Activated naive CD4-positive, alpha-beta T cell treated with anti-CD3 and anti-CD28 coated beads, Interleukin-2, amount 50 U/mL, for 24 hours (primary cell): ENCODE results near the gene HEBP2.
"Not testable (repeated sequence)": the region's sequence is repeated elsewhere in the genome, so short reads cannot be mapped to it uniquely, and the experiment has no call there.

Source experiments
- H3K27ac Mint-ChIP-seq: one replicate; pipeline ENCODE4 v1.8.0; 2021; ENCODE audit warnings: mild to moderate bottlenecking, mixed read lengths
- H3K27me3 Mint-ChIP-seq: one replicate; pipeline ENCODE4 v1.8.0; 2021; ENCODE audit warnings: mixed read lengths
- H3K36me3 Mint-ChIP-seq: one replicate; pipeline ENCODE4 v1.8.0; 2021; ENCODE audit warnings: mixed read lengths
- H3K4me1 Mint-ChIP-seq: one replicate; pipeline ENCODE4 v1.8.0; 2021; ENCODE audit warnings: mixed read lengths
- H3K4me3 Mint-ChIP-seq: one replicate; pipeline ENCODE4 v1.8.0; 2021; ENCODE audit warnings: mild to moderate bottlenecking, mixed read lengths
- H3K9me3 Mint-ChIP-seq: one replicate; pipeline ENCODE4 v1.8.0; 2021; ENCODE audit warnings: mixed read lengths

Gene HEBP2

GRCh38 chr6:138410972-138411880 is 7.2 kb downstream of the HEBP2 start:
- no peaks in the 10 kb centered on the region for H3K27me3 Mint-ChIP-seq
- H3K36me3 Mint-ChIP-seq, result peaks cover 26% of the 10 kb centered on the region
- peaks cover 24% of the 10 kb centered on the region for H3K4me1 Mint-ChIP-seq
- no peak overlapping the region for H3K4me3 Mint-ChIP-seq
- H3K9me3 Mint-ChIP-seq, result no peaks in the 10 kb centered on the region
- peak overlapping the region; percentile 52 for H3K27ac Mint-ChIP-seq

DNA sequence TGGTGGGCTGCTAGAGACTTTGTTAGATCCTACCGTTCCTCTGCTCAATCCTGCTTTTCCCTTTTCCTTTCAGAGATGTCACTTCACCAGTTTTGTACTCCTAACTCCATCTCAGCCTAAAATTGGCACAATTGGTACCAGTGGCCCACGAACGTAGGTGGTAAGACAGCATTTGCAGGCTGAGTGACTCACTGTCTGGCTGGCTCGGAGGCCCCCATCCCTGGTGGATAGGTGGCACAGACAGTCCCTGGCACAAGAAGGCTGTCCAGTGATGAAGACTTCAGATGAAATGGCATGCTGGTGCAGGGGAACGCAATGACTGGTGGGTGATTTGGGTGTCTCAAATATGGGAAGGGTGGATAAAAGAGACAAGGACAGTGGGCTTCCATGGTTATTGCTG is 11.1 kb downstream of the HEBP2 start:
- Mint-ChIP-seq H3K27ac (peak overlapping the region; percentile 65), H3K27me3 (no peaks in the 10 kb centered on the region), H3K36me3 (peaks cover 37% of the 10 kb centered on the region), H3K4me1 (peaks cover 6% of the 10 kb centered on the region), H3K9me3 (peaks cover 5% of the 10 kb centered on the region), H3K4me3 (no peak overlapping the region)

DNA sequence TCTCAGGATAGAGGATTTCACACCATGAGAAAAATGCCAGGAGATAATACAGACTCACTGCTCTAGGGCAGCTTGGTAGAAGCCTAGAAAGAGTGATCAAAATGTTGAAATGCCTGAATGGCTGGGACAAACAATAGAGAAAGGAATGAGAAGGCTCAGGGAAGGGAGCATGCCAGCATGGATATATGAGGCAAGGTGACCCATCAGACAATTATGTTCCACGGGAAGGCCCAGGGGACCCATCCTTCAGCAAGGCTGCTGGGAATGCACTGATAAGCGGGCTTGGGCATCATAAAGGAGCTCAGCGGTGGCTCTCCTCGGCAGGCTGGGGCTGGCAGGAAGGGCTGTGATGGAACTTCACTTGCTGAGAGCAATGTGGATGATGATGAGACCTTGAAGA is 12.2 kb downstream of the HEBP2 start:
- Mint-ChIP-seq H3K36me3 (peaks cover 35% of the 10 kb centered on the region), H3K9me3 (peaks cover 5% of the 10 kb centered on the region), H3K4me1 (peaks cover 3% of the 10 kb centered on the region), H3K27me3 (no peaks in the 10 kb centered on the region), H3K27ac (no peak overlapping the region), H3K4me3 (no peak overlapping the region)

GRCh38 chr6:138417493-138418117 is 13.6 kb downstream of the HEBP2 start:
- H3K4me1 Mint-ChIP-seq, result no peaks in the 10 kb centered on the region
- H3K36me3 Mint-ChIP-seq, result peaks cover 31% of the 10 kb centered on the region
- H3K27me3 Mint-ChIP-seq, result no peaks in the 10 kb centered on the region
- peak overlapping the region; percentile 1 for H3K27ac Mint-ChIP-seq
- H3K9me3 Mint-ChIP-seq, result peaks cover 5% of the 10 kb centered on the region
- H3K4me3 Mint-ChIP-seq, result no peak overlapping the region

DNA sequence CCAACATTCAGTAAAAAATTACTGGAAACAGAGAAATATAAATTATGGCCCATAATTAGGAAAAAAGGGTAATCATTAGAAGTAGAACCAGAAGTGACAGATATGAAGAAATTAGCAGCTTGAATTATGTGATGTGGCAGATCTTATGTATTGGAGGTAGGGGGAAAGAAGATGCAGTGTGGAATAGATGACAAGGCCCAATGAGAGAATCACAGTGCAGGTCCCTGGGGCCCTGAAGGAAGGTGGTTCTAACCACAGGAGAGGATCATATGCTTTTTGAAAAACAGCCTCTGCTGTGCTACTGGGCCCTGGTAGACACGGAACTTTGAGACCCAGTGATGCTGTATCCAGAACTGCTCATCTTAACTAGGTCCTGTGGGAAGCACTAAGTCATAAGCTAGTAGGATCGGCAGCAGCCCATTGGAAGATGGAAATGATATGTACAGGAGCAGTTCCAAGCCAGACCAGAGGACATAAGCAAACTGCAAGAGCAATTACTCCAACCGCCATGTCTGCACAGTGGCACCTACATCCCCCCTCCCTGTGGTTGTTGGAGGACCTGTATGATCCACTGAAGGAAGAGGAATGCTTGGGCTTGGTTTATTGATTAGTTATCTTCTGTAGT is 14.2 kb downstream of the HEBP2 start:
- H3K4me3 Mint-ChIP-seq, result no peak overlapping the region
- H3K9me3 Mint-ChIP-seq, result peaks cover 5% of the 10 kb centered on the region
- peaks cover 4% of the 10 kb centered on the region for H3K4me1 Mint-ChIP-seq
- no peaks in the 10 kb centered on the region for H3K27me3 Mint-ChIP-seq
- peaks cover 31% of the 10 kb centered on the region for H3K36me3 Mint-ChIP-seq
- no peak overlapping the region for H3K27ac Mint-ChIP-seq

DNA sequence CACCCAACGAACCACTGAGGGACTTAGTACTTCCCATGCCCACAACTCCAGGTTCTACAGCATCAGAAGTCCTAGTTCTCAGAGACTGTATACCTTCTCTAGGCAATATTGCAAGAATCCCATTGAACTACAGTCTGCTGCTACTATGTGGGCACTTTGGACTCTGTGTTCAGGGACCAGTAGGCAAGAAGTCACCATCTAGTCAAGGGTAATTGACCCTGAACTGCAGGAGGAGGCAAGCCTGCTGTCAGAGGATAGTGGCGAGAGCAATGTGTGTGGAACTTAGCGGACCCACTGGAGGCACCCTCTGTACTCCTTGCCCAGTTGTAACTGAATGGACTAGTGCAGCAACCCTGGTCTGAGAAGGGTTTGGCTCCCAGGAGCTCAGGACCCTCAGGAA is 15.7 kb downstream of the HEBP2 start:
- peaks cover 5% of the 10 kb centered on the region for H3K9me3 Mint-ChIP-seq
- H3K27ac Mint-ChIP-seq, result no peak overlapping the region
- no peak overlapping the region for H3K4me3 Mint-ChIP-seq
- peaks cover 10% of the 10 kb centered on the region for H3K4me1 Mint-ChIP-seq
- no peaks in the 10 kb centered on the region for H3K27me3 Mint-ChIP-seq
- H3K36me3 Mint-ChIP-seq, result peaks cover 24% of the 10 kb centered on the region

- peaks cover 24% of the 10 kb centered on the region for H3K36me3 Mint-ChIP-seq
- peaks cover 10% of the 10 kb centered on the region for H3K4me1 Mint-ChIP-seq
- H3K27me3 Mint-ChIP-seq, result no peaks in the 10 kb centered on the region
- no peak overlapping the region for H3K27ac Mint-ChIP-seq
- no peak overlapping the region for H3K4me3 Mint-ChIP-seq
- H3K9me3 Mint-ChIP-seq, result peaks cover 5% of the 10 kb centered on the region
Measured at GRCh38 chr6:138420356-138420755, 16.3 kb downstream of the HEBP2 start.

- no peak overlapping the region for H3K27ac Mint-ChIP-seq
- peaks cover 22% of the 10 kb centered on the region for H3K36me3 Mint-ChIP-seq
- H3K4me1 Mint-ChIP-seq, result peaks cover 10% of the 10 kb centered on the region
- no peaks in the 10 kb centered on the region for H3K27me3 Mint-ChIP-seq
- H3K4me3 Mint-ChIP-seq, result no peak overlapping the region
- peaks cover 5% of the 10 kb centered on the region for H3K9me3 Mint-ChIP-seq
Measured at GRCh38 chr6:138421089-138421488, 17.1 kb downstream of the HEBP2 start.

- Mint-ChIP-seq H3K27me3 (no peaks in the 10 kb centered on the region), H3K36me3 (peaks cover 20% of the 10 kb centered on the region), H3K27ac (no peak overlapping the region), H3K9me3 (peaks cover 5% of the 10 kb centered on the region), H3K4me3 (no peak overlapping the region), H3K4me1 (peaks cover 10% of the 10 kb centered on the region)
Measured at GRCh38 chr6:138421608-138422007, 17.6 kb downstream of the HEBP2 start.

- peaks cover 14% of the 10 kb centered on the region for H3K36me3 Mint-ChIP-seq
- no peak overlapping the region for H3K4me3 Mint-ChIP-seq
- H3K27ac Mint-ChIP-seq, result no peak overlapping the region
- peaks cover 5% of the 10 kb centered on the region for H3K9me3 Mint-ChIP-seq
- H3K27me3 Mint-ChIP-seq, result no peaks in the 10 kb centered on the region
- peaks cover 10% of the 10 kb centered on the region for H3K4me1 Mint-ChIP-seq
Measured at GRCh38 chr6:138422861-138423260, 18.8 kb downstream of the HEBP2 start.

- Mint-ChIP-seq H3K27ac (no peak overlapping the region), H3K36me3 (peaks cover under 1% of the 10 kb centered on the region), H3K4me1 (peaks cover 10% of the 10 kb centered on the region), H3K9me3 (no peaks in the 10 kb centered on the region), H3K4me3 (no peak overlapping the region), H3K27me3 (no peaks in the 10 kb centered on the region)
Measured at GRCh38 chr6:138424004-138424904, 20.2 kb downstream of the HEBP2 start.

DNA sequence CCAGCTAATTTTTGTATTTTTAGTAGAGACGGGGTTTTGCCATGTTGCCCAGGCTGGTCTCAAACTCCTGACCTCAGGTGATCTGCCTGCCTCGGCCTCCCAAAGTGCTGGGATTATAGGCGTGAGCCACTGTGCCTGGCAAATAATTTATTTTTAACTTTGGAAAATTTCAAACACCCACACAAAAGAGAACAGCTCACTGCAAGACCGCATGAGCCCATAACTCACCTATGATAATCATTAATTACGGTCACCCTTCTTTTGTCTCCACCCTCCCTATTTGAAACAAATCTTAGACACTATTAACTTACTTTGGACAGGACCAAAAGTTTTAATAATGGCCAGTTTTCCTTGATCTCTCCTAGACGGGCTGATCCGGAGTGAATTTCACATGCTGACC is 21.2 kb downstream of the HEBP2 start:
- H3K36me3 Mint-ChIP-seq, H3K4me3 Mint-ChIP-seq, H3K27ac Mint-ChIP-seq, H3K27me3 Mint-ChIP-seq, H3K9me3 Mint-ChIP-seq: not testable (repeated sequence)
- H3K4me1 Mint-ChIP-seq, result peaks cover 10% of the 10 kb centered on the region

GRCh38 chr6:138426500-138427123 is 22.6 kb downstream of the HEBP2 start:
- Mint-ChIP-seq H3K4me3 (no peak overlapping the region), H3K9me3 (no peaks in the 10 kb centered on the region), H3K4me1 (peaks cover 10% of the 10 kb centered on the region), H3K36me3 (no peaks in the 10 kb centered on the region), H3K27me3 (no peaks in the 10 kb centered on the region), H3K27ac (no peak overlapping the region)

DNA sequence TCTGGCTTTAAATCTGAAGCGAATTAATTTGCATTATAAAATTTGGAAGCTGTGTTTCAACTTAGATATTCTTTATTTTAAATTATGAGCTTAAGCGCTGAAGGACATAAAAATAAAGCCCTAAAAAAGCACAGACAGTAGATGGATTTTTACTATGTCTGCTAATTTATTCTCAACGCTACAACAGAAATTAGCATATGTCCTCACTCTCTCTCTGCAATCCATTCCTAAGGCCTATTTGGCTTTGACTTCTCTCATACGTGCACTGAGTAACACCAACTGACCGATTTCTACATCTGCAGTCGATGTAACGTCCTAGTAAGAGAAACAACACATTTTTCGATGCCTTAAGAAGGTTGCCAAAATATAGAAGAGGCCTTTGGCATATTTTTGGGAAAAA is 23.7 kb downstream of the HEBP2 start:
- no peaks in the 10 kb centered on the region for H3K27me3 Mint-ChIP-seq
- H3K4me1 Mint-ChIP-seq, result peaks cover 10% of the 10 kb centered on the region
- no peak overlapping the region for H3K27ac Mint-ChIP-seq
- H3K36me3 Mint-ChIP-seq, result no peaks in the 10 kb centered on the region
- H3K4me3 Mint-ChIP-seq, result no peak overlapping the region
- H3K9me3 Mint-ChIP-seq, result no peaks in the 10 kb centered on the region
